Liver (tissue), 9 donors: Measurements from ENCODE around the gene ARMH1. TPM values are rescaled to one million over a fixed set of nuclear protein-coding genes. Genes with fewer than 3 reads are reported as not detected.

ENCODE experiments used
- DNase-seq: peaks from one replicate; pipeline ENCODE4 v3.0.0-alpha.2; 2017; ENCODE audit warnings: low spot score
- H3K27ac ChIP-seq, 2 donors: one replicate each; pipeline ENCODE4 v1.7.0; 2013; ENCODE audit warnings: inconsistent platforms in 2 of 2, low read length in 2 of 2, control low read depth in 1 of 2, low read depth in 1 of 2, mild to moderate bottlenecking in 1 of 2
- H3K27me3 ChIP-seq, 4 donors: one replicate each; pipeline versions ENCODE4 v1.6.1 to v1.7.0; 2013; ENCODE audit warnings: low read length in 3 of 4, inconsistent platforms in 1 of 4, mild to moderate bottlenecking in 1 of 4, moderate library complexity in 1 of 4; ENCODE audit not compliant: control insufficient read depth in 4 of 4, insufficient read depth in 4 of 4
- H3K36me3 ChIP-seq, 4 donors: one replicate each; pipeline versions ENCODE4 v1.6.1 to v1.7.0; 2013; ENCODE audit warnings: low read length in 3 of 4, mild to moderate bottlenecking in 3 of 4, low read depth in 1 of 4, moderate library complexity in 1 of 4; ENCODE audit not compliant: control insufficient read depth in 4 of 4, insufficient read depth in 3 of 4
- H3K4me1 ChIP-seq, 4 donors: one replicate each; pipeline versions ENCODE4 v1.6.1 to v1.7.0; 2013; ENCODE audit warnings: low read length in 3 of 4, mild to moderate bottlenecking in 3 of 4, moderate library complexity in 1 of 4; ENCODE audit not compliant: control insufficient read depth in 4 of 4, insufficient read depth in 4 of 4
- H3K4me3 ChIP-seq, 3 donors: one replicate each; pipeline versions ENCODE4 v1.6.1 to v1.7.0; 2013; ENCODE audit warnings: low read length in 3 of 3, control low read depth in 1 of 3, low read depth in 1 of 3, mild to moderate bottlenecking in 1 of 3
- H3K9ac ChIP-seq, 2 donors: one replicate each; pipeline ENCODE4 v1.7.0; 2013; ENCODE audit warnings: low read length in 2 of 2, mild to moderate bottlenecking in 2 of 2, moderate library complexity in 2 of 2, control low read depth in 1 of 2, low read depth in 1 of 2
- H3K9me3 ChIP-seq, 4 donors: one replicate each; pipeline versions ENCODE4 v1.6.1 to v1.7.0; 2013; ENCODE audit warnings: low read length in 3 of 4; ENCODE audit not compliant: control insufficient read depth in 4 of 4
- EGR1 ChIP-seq, 2 donors: IDR thresholded peaks; 2 replicates each; pipeline ENCODE4 v1.6.1; 2016 to 2018; ENCODE audit warnings: antibody characterized with exemption in 2 of 2, low read depth in 2 of 2
- FOXA1 ChIP-seq: IDR thresholded peaks from 2 replicates; pipeline ENCODE4 v1.6.1; 2016; ENCODE audit warnings: antibody characterized with exemption
- FOXA2 ChIP-seq: IDR thresholded peaks from 2 replicates; pipeline ENCODE4 v1.6.1; 2016; ENCODE audit warnings: antibody characterized with exemption
- GABPA ChIP-seq, 2 donors: IDR thresholded peaks in 1 of 2; conservative IDR thresholded peaks in 1 of 2; 2 replicates each; pipeline ENCODE4 v1.6.1; 2016; ENCODE audit warnings: antibody characterized with exemption in 2 of 2, mild to moderate bottlenecking in 1 of 2, moderate library complexity in 1 of 2
- HNF4A ChIP-seq, 2 donors: conservative IDR thresholded peaks; 2 replicates each; pipeline ENCODE4 v1.6.1; 2016; ENCODE audit warnings: antibody characterized with exemption in 2 of 2, mild to moderate bottlenecking in 2 of 2
- HNF4G ChIP-seq: IDR thresholded peaks from 2 replicates; pipeline ENCODE4 v1.6.1; 2016; ENCODE audit warnings: antibody characterized with exemption
- JUND ChIP-seq, 2 donors: IDR thresholded peaks; 2 replicates each; pipeline ENCODE4 v1.6.1; 2016; ENCODE audit warnings: antibody characterized with exemption in 2 of 2
- NR2F2 ChIP-seq: IDR thresholded peaks from 2 replicates; pipeline ENCODE4 v1.6.1; 2016; ENCODE audit warnings: antibody characterized with exemption
- RAD21 ChIP-seq, 2 donors: IDR thresholded peaks; 2 replicates each; pipeline ENCODE4 v1.6.1; 2016; ENCODE audit warnings: antibody characterized with exemption in 2 of 2, mild to moderate bottlenecking in 2 of 2
- RXRA ChIP-seq, 2 donors: IDR thresholded peaks; 2 replicates each; pipeline ENCODE4 v1.6.1; 2017 to 2018; ENCODE audit warnings: antibody characterized with exemption in 2 of 2, mild to moderate bottlenecking in 1 of 2
- SP1 ChIP-seq: IDR thresholded peaks from 2 replicates; pipeline ENCODE4 v1.6.1; 2018; ENCODE audit warnings: antibody characterized with exemption, mild to moderate bottlenecking
- TAF1 ChIP-seq: conservative IDR thresholded peaks from 2 replicates; pipeline ENCODE4 v1.6.1; 2016; ENCODE audit warnings: antibody characterized with exemption, mild to moderate bottlenecking
- YY1 ChIP-seq: IDR thresholded peaks from 2 replicates; pipeline ENCODE4 v1.6.1; 2016; ENCODE audit warnings: antibody characterized with exemption, mild to moderate bottlenecking
- WGBS: extraction: QIAGEN DNeasy Blood & Tissue Kit; methylation state at CpG from one replicate; pipeline ENCODE4 v1.1.7; 2013; 5-methylcytosine and 5-hydroxymethylcytosine counted together
- polyA plus RNA-seq, 2 donors: library from polyadenylated mRNA; stranded (reverse) in 1 of 2; unstranded in 1 of 2; fragments of 200-250 nt in 1 of 2; fragments of >200 nt in 1 of 2; fragmentation: Nextera tagmentation in 1 of 2; extraction: Ambion mirVana in 1 of 2; gene quantifications; one replicate each; pipeline versions ENCODE4 v1.2.1 to v1.2.3, GENCODE V29; 2013 to 2015
- total RNA-seq, 2 donors: library from RNA; depleted of rRNA; stranded (reverse); fragments of >200 nt; gene quantifications; one replicate each; pipeline ENCODE4 v1.2.3, GENCODE V29; 2014
- TF ChIP-seq, protein P1 (sequence below): IDR thresholded peaks from 2 replicates; pipeline ENCODE4 v1.6.1; 2016; ENCODE audit warnings: antibody characterized with exemption, mild to moderate bottlenecking
- TF ChIP-seq, protein P2 (sequence below): IDR thresholded peaks from 2 replicates; pipeline ENCODE4 v1.6.1; 2016; ENCODE audit warnings: antibody characterized with exemption
- TF ChIP-seq, protein P3 (sequence below): IDR thresholded peaks from 2 replicates; pipeline ENCODE4 v1.6.1; 2016; ENCODE audit warnings: antibody characterized with exemption
- TF ChIP-seq, protein P4 (sequence below): IDR thresholded peaks from 2 replicates; pipeline ENCODE4 v1.6.1; 2016; ENCODE audit warnings: antibody characterized with exemption
- TF ChIP-seq, protein P5 (sequence below): fragments of 150-350 bp; IDR thresholded peaks from 2 replicates; pipeline ENCODE4 v1.5.1; 2017; ENCODE audit warnings: improper control_type of control experiment, low read depth, low read length; ENCODE audit not compliant: missing input control
- donor health status: healthy.
- donor health status: healthy.
- donor health status: healthy.
- donor health status: healthy.
- donor health status: healthy.

The ARMH1 gene
- total and polyA plus RNA-seq, 4 donors = 2.2 to 20.3 (median 5.5) TPM

DNA sequence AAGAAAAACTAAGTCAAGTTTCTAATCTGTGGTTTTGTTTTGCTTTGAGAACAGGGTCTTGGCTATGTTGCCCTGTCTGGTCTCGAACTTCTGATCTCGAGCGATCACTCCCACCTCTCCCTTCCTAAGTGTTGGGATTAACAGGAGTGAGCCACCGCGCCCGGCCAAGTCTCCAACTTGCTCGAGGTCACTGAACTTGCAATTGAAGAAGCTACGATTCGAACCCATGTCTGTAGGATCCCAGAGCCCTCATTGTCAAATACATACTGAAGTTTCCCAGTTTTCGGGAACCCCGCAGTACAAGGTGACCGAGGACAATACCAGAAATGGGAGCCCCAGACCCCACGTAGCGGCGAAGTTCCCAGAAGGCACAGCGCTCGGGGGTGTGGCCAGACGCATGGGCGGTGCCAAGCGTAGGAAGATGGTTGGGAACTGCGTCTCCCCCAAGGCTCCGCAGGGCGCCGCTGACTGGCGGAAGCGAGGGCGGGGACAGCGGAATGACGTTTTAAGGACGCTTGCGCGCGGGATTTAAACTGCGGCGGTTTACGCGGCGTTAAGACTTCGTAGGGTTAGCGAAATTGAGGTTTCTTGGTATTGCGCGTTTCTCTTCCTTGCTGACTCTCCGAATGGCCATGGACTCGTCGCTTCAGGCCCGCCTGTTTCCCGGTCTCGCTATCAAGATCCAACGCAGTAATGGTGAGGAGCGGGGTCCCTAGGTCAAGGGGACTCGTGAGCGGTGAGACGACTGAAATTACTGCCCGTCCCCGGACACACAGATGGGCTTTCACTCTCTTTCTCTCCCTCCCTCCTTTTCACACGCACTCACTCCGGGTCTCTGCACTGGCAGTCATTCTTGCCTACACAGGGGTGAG lies 65.0 kb downstream of the ARMH1 start, which contains the start of gene KIF2C (continued):
- TF ChIP-seq, protein P1, sequence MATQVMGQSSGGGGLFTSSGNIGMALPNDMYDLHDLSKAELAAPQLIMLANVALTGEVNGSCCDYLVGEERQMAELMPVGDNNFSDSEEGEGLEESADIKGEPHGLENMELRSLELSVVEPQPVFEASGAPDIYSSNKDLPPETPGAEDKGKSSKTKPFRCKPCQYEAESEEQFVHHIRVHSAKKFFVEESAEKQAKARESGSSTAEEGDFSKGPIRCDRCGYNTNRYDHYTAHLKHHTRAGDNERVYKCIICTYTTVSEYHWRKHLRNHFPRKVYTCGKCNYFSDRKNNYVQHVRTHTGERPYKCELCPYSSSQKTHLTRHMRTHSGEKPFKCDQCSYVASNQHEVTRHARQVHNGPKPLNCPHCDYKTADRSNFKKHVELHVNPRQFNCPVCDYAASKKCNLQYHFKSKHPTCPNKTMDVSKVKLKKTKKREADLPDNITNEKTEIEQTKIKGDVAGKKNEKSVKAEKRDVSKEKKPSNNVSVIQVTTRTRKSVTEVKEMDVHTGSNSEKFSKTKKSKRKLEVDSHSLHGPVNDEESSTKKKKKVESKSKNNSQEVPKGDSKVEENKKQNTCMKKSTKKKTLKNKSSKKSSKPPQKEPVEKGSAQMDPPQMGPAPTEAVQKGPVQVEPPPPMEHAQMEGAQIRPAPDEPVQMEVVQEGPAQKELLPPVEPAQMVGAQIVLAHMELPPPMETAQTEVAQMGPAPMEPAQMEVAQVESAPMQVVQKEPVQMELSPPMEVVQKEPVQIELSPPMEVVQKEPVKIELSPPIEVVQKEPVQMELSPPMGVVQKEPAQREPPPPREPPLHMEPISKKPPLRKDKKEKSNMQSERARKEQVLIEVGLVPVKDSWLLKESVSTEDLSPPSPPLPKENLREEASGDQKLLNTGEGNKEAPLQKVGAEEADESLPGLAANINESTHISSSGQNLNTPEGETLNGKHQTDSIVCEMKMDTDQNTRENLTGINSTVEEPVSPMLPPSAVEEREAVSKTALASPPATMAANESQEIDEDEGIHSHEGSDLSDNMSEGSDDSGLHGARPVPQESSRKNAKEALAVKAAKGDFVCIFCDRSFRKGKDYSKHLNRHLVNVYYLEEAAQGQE = peak; percentile 79
- TF ChIP-seq YY1 = peak; percentile 91
- TF ChIP-seq, protein P2, sequence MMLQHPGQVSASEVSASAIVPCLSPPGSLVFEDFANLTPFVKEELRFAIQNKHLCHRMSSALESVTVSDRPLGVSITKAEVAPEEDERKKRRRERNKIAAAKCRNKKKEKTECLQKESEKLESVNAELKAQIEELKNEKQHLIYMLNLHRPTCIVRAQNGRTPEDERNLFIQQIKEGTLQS = no peak
- TF ChIP-seq SP1 = peak; percentile 88
- no peak for TF ChIP-seq FOXA2
- TF ChIP-seq, protein P3, sequence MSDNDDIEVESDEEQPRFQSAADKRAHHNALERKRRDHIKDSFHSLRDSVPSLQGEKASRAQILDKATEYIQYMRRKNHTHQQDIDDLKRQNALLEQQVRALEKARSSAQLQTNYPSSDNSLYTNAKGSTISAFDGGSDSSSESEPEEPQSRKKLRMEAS = peak; percentile 79
- peak; percentile 51 to 87 for TF ChIP-seq GABPA (IDR thresholded peaks at IDR 0.05 in 1 of 2, conservative IDR thresholded peaks at IDR 0.05 in 1 of 2)

DNA sequence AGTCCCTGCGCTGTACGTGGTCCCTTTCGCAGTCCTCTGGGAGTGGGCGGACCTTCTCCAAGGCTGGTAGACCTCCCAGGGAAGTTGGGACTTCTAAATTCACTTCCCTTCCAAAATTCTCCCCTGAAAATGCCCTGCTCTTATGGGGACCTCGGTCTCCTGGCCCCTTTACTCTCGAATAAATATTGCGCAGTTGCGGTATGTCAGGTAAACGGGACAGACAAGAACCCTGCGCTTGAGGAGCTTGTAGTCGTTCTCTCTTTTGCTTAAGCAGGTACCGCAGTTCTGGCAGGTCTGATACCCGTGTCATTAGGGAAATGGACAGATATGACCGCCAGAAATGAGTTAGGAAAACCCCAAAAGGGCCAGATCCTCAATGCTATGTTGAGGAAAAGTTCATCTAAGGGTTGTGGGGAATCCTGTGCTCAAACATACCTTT lies 65.7 kb downstream of the ARMH1 start:
- H3K4me3 ChIP-seq = peak overlapping the region; percentile 21 to 86 (median 59)
- no peak overlapping the region for H3K27ac ChIP-seq
- H3K4me1 ChIP-seq = peaks cover 3 to 11% (median 9%) of the 10 kb centered on the region in 4 donors
- WGBS = 4% methylated on average over 14 of the region's 14 CpGs
- H3K9ac ChIP-seq = peak overlapping the region in 1 of 2 donors; percentile 3
- H3K27me3 ChIP-seq = no peaks in the 10 kb centered on the region
- DNase-seq = no peak
- TF ChIP-seq, protein P4, sequence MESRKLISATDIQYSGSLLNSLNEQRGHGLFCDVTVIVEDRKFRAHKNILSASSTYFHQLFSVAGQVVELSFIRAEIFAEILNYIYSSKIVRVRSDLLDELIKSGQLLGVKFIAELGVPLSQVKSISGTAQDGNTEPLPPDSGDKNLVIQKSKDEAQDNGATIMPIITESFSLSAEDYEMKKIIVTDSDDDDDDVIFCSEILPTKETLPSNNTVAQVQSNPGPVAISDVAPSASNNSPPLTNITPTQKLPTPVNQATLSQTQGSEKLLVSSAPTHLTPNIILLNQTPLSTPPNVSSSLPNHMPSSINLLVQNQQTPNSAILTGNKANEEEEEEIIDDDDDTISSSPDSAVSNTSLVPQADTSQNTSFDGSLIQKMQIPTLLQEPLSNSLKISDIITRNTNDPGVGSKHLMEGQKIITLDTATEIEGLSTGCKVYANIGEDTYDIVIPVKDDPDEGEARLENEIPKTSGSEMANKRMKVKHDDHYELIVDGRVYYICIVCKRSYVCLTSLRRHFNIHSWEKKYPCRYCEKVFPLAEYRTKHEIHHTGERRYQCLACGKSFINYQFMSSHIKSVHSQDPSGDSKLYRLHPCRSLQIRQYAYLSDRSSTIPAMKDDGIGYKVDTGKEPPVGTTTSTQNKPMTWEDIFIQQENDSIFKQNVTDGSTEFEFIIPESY = no peak
- no peak for TF ChIP-seq GABPA (IDR thresholded peaks at IDR 0.05 in 1 of 2, conservative IDR thresholded peaks at IDR 0.05 in 1 of 2)
- TF ChIP-seq TAF1 = no peak
- TF ChIP-seq NR2F2 = no peak
- TF ChIP-seq YY1 = no peak
- no peak for TF ChIP-seq FOXA2
- TF ChIP-seq SP1 = no peak
- TF ChIP-seq FOXA1 = no peak
- TF ChIP-seq, protein P3 = no peak
- TF ChIP-seq HNF4G = no peak
- TF ChIP-seq JUND (IDR thresholded peaks at IDR 0.05) = no peak
- TF ChIP-seq HNF4A (conservative IDR thresholded peaks at IDR 0.05) = no peak
- no peak for TF ChIP-seq RAD21 (IDR thresholded peaks at IDR 0.05)
- no peak for TF ChIP-seq RXRA (IDR thresholded peaks at IDR 0.05)
- TF ChIP-seq EGR1 (IDR thresholded peaks at IDR 0.05; ENCODE audit: low read depth in 2 of 2) = no peak
- TF ChIP-seq, protein P2 = no peak
- TF ChIP-seq, protein P5, sequence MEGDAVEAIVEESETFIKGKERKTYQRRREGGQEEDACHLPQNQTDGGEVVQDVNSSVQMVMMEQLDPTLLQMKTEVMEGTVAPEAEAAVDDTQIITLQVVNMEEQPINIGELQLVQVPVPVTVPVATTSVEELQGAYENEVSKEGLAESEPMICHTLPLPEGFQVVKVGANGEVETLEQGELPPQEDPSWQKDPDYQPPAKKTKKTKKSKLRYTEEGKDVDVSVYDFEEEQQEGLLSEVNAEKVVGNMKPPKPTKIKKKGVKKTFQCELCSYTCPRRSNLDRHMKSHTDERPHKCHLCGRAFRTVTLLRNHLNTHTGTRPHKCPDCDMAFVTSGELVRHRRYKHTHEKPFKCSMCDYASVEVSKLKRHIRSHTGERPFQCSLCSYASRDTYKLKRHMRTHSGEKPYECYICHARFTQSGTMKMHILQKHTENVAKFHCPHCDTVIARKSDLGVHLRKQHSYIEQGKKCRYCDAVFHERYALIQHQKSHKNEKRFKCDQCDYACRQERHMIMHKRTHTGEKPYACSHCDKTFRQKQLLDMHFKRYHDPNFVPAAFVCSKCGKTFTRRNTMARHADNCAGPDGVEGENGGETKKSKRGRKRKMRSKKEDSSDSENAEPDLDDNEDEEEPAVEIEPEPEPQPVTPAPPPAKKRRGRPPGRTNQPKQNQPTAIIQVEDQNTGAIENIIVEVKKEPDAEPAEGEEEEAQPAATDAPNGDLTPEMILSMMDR = no peak
- H3K36me3 ChIP-seq = no peaks in the 10 kb centered on the region
- no peaks in the 10 kb centered on the region for H3K9me3 ChIP-seq
